Activated naive CD8-positive, alpha-beta T cell treated with anti-CD3 and anti-CD28 coated beads, Interleukin-2, amount 50 U/mL, for 24 hours (primary cell): ENCODE results near the gene KIF23.
A peak's percentile ranks its signal among the peaks of the same experiment; 100 is the strongest.

Source experiments
- ATAC-seq: fragments of 150-1000 bp; cut with Tn5 transposase; one replicate; pipeline ENCODE4 v1.10.0; 2021
- DNase-seq: peaks from one replicate; pipeline ENCODE4 v3.0.0; 2021
- H3K27ac Mint-ChIP-seq: one replicate; pipeline ENCODE4 v1.8.0; 2021; ENCODE audit warnings: mild to moderate bottlenecking, mixed read lengths
- H3K27me3 Mint-ChIP-seq: one replicate; pipeline ENCODE4 v1.8.0; 2021; ENCODE audit warnings: mixed read lengths
- H3K36me3 Mint-ChIP-seq: one replicate; pipeline ENCODE4 v1.8.0; 2021; ENCODE audit warnings: low read depth, mixed read lengths
- H3K4me1 Mint-ChIP-seq: one replicate; pipeline ENCODE4 v1.8.0; 2021; ENCODE audit warnings: mixed read lengths
- H3K4me3 Mint-ChIP-seq: one replicate; pipeline ENCODE4 v1.8.0; 2021; ENCODE audit warnings: mild to moderate bottlenecking, moderate library complexity, mixed read lengths
- H3K9me3 Mint-ChIP-seq: one replicate; pipeline ENCODE4 v1.8.0; 2021; ENCODE audit warnings: mixed read lengths

The KIF23 gene

DNA sequence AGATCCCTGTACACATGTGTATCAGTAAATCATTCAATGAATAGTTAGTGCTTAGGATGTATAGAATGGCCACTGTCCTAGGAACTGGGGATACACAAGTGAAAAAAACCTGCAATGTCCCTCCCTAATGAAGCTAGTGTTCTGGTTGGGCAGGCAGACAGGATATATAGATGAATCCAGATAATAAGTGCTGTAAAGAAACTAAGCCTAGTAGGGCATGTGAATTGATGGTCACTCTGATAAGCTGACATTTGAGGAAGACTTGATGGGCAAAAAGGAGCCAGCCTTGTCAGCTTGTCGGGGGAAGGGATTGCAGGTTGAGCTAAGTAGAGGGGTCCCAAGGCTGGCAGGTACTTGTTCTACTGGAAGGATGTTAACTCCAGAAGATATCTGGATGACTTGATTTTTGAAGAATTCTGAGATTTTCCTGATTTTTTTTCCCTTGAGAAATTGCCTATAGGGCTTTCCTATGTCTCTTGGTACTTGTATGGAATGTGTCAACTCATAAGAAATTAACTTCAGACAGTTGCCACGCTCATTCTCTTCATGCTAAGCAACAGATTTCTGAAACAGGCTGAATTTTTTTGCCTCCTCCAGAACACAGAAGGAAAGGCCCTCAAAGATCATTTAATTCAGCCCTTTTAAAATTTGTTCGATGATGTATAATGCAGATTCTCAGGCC is 6.3 kb upstream of the KIF23 start:
- no peak overlapping the region for H3K4me3 Mint-ChIP-seq
- H3K9me3 Mint-ChIP-seq = no peaks in the 10 kb centered on the region
- no peak for DNase-seq
- peaks cover 4% of the 10 kb centered on the region for H3K4me1 Mint-ChIP-seq
- no peaks in the 10 kb centered on the region for H3K36me3 Mint-ChIP-seq
- ATAC-seq = no peak
- peaks cover 10% of the 10 kb centered on the region for H3K27me3 Mint-ChIP-seq
- H3K27ac Mint-ChIP-seq = no peak overlapping the region

GRCh38 chr15:69408841-69409240 is 5.3 kb upstream of the KIF23 start:
- no peaks in the 10 kb centered on the region for H3K36me3 Mint-ChIP-seq
- peaks cover 9% of the 10 kb centered on the region for H3K4me1 Mint-ChIP-seq
- peaks cover 10% of the 10 kb centered on the region for H3K27me3 Mint-ChIP-seq
- no peak overlapping the region for H3K4me3 Mint-ChIP-seq
- H3K9me3 Mint-ChIP-seq = no peaks in the 10 kb centered on the region
- H3K27ac Mint-ChIP-seq = no peak overlapping the region
- ATAC-seq (no peak), DNase-seq (no peak)

GRCh38 chr15:69410248-69410874 is 3.8 kb upstream of the KIF23 start:
- H3K27me3 Mint-ChIP-seq = peaks cover 14% of the 10 kb centered on the region
- DNase-seq (peak; percentile 38), ATAC-seq (peak; percentile 75)
- peaks cover 4% of the 10 kb centered on the region for H3K36me3 Mint-ChIP-seq
- H3K27ac Mint-ChIP-seq = no peak overlapping the region
- peaks cover 16% of the 10 kb centered on the region for H3K4me1 Mint-ChIP-seq
- no peak overlapping the region for H3K4me3 Mint-ChIP-seq
- H3K9me3 Mint-ChIP-seq = no peaks in the 10 kb centered on the region

DNA sequence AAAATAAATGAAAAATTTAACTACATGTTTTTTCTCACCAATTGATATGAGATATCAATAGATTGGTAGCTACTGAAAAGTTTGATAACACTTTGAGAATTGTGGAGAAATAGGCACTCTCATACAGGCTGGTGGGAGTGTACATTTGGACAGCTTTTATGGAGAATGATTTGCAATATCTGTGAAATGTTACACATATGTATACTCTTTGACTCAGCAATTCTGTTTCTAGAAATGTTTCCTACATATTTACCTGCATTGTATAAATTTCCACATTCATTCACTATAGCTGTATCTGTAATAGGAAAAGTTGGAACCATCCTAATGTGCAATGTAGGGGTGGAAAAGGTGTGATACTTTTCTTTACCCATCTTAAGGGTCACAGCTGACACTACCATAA is 1.9 kb upstream of the KIF23 start:
- H3K4me1 Mint-ChIP-seq = peaks cover 20% of the 10 kb centered on the region
- H3K27me3 Mint-ChIP-seq = peaks cover 14% of the 10 kb centered on the region
- no peak overlapping the region for H3K27ac Mint-ChIP-seq
- ATAC-seq (no peak), DNase-seq (no peak)
- no peak overlapping the region for H3K4me3 Mint-ChIP-seq
- H3K9me3 Mint-ChIP-seq = no peaks in the 10 kb centered on the region
- peaks cover 15% of the 10 kb centered on the region for H3K36me3 Mint-ChIP-seq

GRCh38 chr15:69412701-69413100 is 1.4 kb upstream of the KIF23 start:
- peaks cover 20% of the 10 kb centered on the region for H3K4me1 Mint-ChIP-seq
- H3K9me3 Mint-ChIP-seq = no peaks in the 10 kb centered on the region
- H3K27me3 Mint-ChIP-seq = peaks cover 15% of the 10 kb centered on the region
- peaks cover 20% of the 10 kb centered on the region for H3K36me3 Mint-ChIP-seq
- no peak overlapping the region for H3K27ac Mint-ChIP-seq
- DNase-seq (no peak), ATAC-seq (no peak)
- no peak overlapping the region for H3K4me3 Mint-ChIP-seq

- H3K36me3 Mint-ChIP-seq = peaks cover 37% of the 10 kb centered on the region
- DNase-seq (peak; percentile 23), ATAC-seq (peak; percentile 6)
- peaks cover 12% of the 10 kb centered on the region for H3K27me3 Mint-ChIP-seq
- peak overlapping the region; percentile 89 for H3K4me3 Mint-ChIP-seq
- H3K9me3 Mint-ChIP-seq = no peaks in the 10 kb centered on the region
- peaks cover 17% of the 10 kb centered on the region for H3K4me1 Mint-ChIP-seq
- no peak overlapping the region for H3K27ac Mint-ChIP-seq
These were observed 585 bp downstream of the KIF23 start for GRCh38 chr15:69414701-69415167.

DNA sequence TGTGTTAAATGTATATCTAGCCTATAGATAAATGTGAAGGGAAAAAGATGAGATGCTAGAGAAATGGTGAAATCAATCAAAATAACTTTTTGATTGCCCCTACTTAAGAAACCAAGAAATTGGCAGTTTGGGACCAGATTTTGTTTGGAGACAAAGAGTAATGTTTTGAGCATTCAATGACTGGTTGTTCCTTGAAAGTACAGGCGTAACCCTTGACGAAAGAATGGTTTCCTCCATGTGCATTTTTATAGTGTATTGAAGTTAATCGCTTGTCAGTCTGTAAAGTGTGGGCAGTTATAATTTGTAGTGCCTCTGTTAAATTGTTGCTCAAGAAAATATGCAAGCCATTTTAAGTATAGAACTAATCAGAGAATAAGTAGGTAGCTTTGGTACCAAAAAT is 1.2 kb downstream of the KIF23 start:
- DNase-seq (no peak), ATAC-seq (no peak)
- Mint-ChIP-seq H3K4me1 (peaks cover 16% of the 10 kb centered on the region), H3K27ac (no peak overlapping the region), H3K27me3 (peaks cover 12% of the 10 kb centered on the region), H3K4me3 (peak overlapping the region; percentile 89), H3K36me3 (peaks cover 41% of the 10 kb centered on the region), H3K9me3 (no peaks in the 10 kb centered on the region)

- no peaks in the 10 kb centered on the region for H3K9me3 Mint-ChIP-seq
- no peak overlapping the region for H3K27ac Mint-ChIP-seq
- H3K36me3 Mint-ChIP-seq = peaks cover 60% of the 10 kb centered on the region
- DNase-seq (no peak), ATAC-seq (no peak)
- H3K4me1 Mint-ChIP-seq = peaks cover 16% of the 10 kb centered on the region
- peaks cover 10% of the 10 kb centered on the region for H3K27me3 Mint-ChIP-seq
- H3K4me3 Mint-ChIP-seq = no peak overlapping the region
These were observed 3.4 kb downstream of the KIF23 start for GRCh38 chr15:69417581-69417980.

GRCh38 chr15:69421498-69421897 is 7.3 kb downstream of the KIF23 start:
- Mint-ChIP-seq H3K36me3 (peaks cover 80% of the 10 kb centered on the region), H3K27me3 (peaks cover 4% of the 10 kb centered on the region), H3K9me3 (no peaks in the 10 kb centered on the region), H3K27ac (no peak overlapping the region), H3K4me1 (no peaks in the 10 kb centered on the region), H3K4me3 (no peak overlapping the region)
- DNase-seq (no peak), ATAC-seq (no peak)

- Mint-ChIP-seq H3K4me3 (no peak overlapping the region), H3K36me3 (peaks cover 80% of the 10 kb centered on the region)
These were observed 8.3 kb downstream of the KIF23 start for GRCh38 chr15:69422336-69422895.

DNA sequence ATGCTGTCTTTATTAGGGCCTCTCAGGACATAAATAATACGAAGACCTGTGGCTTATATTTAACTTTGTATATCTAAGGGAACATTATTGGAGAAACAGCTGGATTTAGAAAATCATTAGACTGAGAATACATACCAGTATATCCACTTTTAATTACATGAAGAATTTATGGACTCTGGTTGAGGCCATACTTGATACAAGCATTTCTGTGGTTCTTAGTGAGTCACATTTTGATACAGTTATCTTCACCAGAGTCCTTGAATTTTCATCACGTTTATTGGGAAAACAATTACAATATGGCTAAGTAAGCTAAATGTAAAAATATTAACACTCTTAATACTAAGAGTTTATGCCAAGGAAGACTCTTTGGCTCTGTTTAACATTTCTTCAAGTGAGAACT is 9.9 kb downstream of the KIF23 start:
- no peak for DNase-seq
- Mint-ChIP-seq H3K4me1 (no peaks in the 10 kb centered on the region), H3K36me3 (peaks cover 81% of the 10 kb centered on the region), H3K9me3 (no peaks in the 10 kb centered on the region), H3K4me3 (no peak overlapping the region), H3K27ac (no peak overlapping the region), H3K27me3 (peaks cover 2% of the 10 kb centered on the region)
- ATAC-seq = no peak

More at GRCh38 chr15:69422336-69422895, 8.3 kb downstream of the KIF23 start:
- ATAC-seq (no peak), DNase-seq (no peak)
- Mint-ChIP-seq H3K27me3 (peaks cover 4% of the 10 kb centered on the region), H3K27ac (no peak overlapping the region), H3K4me1 (no peaks in the 10 kb centered on the region), H3K9me3 (no peaks in the 10 kb centered on the region)

- DNase-seq = no peak
- H3K27me3 Mint-ChIP-seq = no peaks in the 10 kb centered on the region
- H3K36me3 Mint-ChIP-seq = peaks cover 81% of the 10 kb centered on the region
- no peak overlapping the region for H3K4me3 Mint-ChIP-seq
- no peaks in the 10 kb centered on the region for H3K4me1 Mint-ChIP-seq
- ATAC-seq = no peak
- no peak overlapping the region for H3K27ac Mint-ChIP-seq
- H3K9me3 Mint-ChIP-seq = no peaks in the 10 kb centered on the region
These were observed 10.7 kb downstream of the KIF23 start for GRCh38 chr15:69424748-69425413.

- ATAC-seq = no peak
- H3K27ac Mint-ChIP-seq = no peak overlapping the region
- H3K9me3 Mint-ChIP-seq = no peaks in the 10 kb centered on the region
- H3K36me3 Mint-ChIP-seq = peaks cover 75% of the 10 kb centered on the region
- H3K4me1 Mint-ChIP-seq = no peaks in the 10 kb centered on the region
- no peak overlapping the region for H3K4me3 Mint-ChIP-seq
- H3K27me3 Mint-ChIP-seq = no peaks in the 10 kb centered on the region
- no peak for DNase-seq
These were observed 19.7 kb downstream of the KIF23 start for GRCh38 chr15:69433831-69434230.

DNA sequence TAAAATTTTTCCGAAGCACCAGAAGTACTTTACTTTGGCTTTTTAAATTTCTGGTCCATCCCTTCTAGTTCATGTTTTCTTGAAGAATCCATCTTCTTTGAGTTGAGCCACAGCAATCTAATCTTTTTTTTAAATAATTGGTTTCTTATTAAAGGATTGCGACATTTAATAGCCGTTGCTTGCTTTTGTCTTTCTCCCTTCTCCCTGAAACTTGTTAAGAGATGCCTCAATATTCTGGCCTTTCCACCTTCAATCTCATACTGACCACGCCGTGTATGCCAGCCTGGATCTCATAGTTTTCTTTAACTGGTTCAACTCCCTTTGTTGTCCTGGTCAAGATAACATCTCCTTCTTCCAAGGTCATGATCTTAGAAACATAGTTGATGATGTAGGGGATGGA is 20.1 kb downstream of the KIF23 start:
- H3K27me3 Mint-ChIP-seq = no peaks in the 10 kb centered on the region
- H3K27ac Mint-ChIP-seq = no peak overlapping the region
- peaks cover 74% of the 10 kb centered on the region for H3K36me3 Mint-ChIP-seq
- H3K9me3 Mint-ChIP-seq = no peaks in the 10 kb centered on the region
- no peak for DNase-seq
- H3K4me1 Mint-ChIP-seq = no peaks in the 10 kb centered on the region
- H3K4me3 Mint-ChIP-seq = no peak overlapping the region
- no peak for ATAC-seq

GRCh38 chr15:69434679-69435078 is 20.5 kb downstream of the KIF23 start:
- Mint-ChIP-seq H3K36me3 (peaks cover 74% of the 10 kb centered on the region), H3K4me3 (no peak overlapping the region), H3K9me3 (no peaks in the 10 kb centered on the region), H3K4me1 (no peaks in the 10 kb centered on the region), H3K27ac (no peak overlapping the region), H3K27me3 (no peaks in the 10 kb centered on the region)
- ATAC-seq = no peak
- no peak for DNase-seq
